Adipocyte (in vitro differentiated cells): ENCODE data around the gene DNAAF5.

Experiments
- DNase-seq: peaks from one replicate; pipeline ENCODE4 v3.0.0-alpha.2; 2015; ENCODE audit warnings: low read depth
- H3K27me3 ChIP-seq: replicated peaks from 2 replicates; pipeline ENCODE4 v1.7.0; 2013; ENCODE audit warnings: mild to moderate bottlenecking, low read length, moderate library complexity; ENCODE audit not compliant: control insufficient read depth, insufficient read depth
- H3K36me3 ChIP-seq: 2 replicates; pipeline ENCODE4 v1.7.0; 2013; ENCODE audit warnings: low read length, mild to moderate bottlenecking, moderate library complexity; ENCODE audit not compliant: control insufficient read depth, insufficient read depth, severe bottlenecking
- H3K4me1 ChIP-seq: 2 replicates; pipeline ENCODE4 v1.7.0; 2013; ENCODE audit warnings: mild to moderate bottlenecking, low read length, moderate library complexity; ENCODE audit not compliant: control insufficient read depth, insufficient read depth
- H3K4me3 ChIP-seq: 2 replicates; pipeline ENCODE4 v1.7.0; 2013; ENCODE audit warnings: mild to moderate bottlenecking, low read length, moderate library complexity
- H3K9ac ChIP-seq: 2 replicates; pipeline ENCODE4 v1.7.0; 2013; ENCODE audit warnings: mild to moderate bottlenecking, low read length, moderate library complexity
- H3K9me3 ChIP-seq: 2 replicates; pipeline ENCODE4 v1.7.0; 2013; ENCODE audit warnings: mild to moderate bottlenecking, low read length, moderate library complexity; ENCODE audit not compliant: control insufficient read depth

The DNAAF5 gene

DNA sequence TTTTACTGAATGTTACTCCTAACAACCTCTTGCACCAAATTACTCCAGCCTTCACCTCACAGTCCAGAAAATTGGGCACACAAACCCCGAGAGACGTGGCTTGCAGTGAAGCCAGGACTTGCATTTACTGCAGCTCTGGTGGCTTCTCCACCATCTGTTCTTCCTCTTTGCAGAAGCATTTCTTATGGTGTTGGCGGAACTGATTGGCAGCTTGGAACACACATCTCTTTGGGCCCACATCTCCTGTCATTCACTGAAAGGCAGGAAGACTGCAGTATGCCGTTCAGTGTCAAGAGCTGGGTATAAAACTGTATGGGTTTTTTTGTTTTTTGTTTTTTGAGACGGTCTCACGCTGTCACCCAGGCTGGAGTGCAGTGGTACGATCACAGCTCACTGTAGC, 38.9 kb downstream of the DNAAF5 start:
- peaks cover 33% of the 10 kb centered on the region for H3K36me3 ChIP-seq
- H3K4me1 ChIP-seq: peaks cover 12% of the 10 kb centered on the region

DNA sequence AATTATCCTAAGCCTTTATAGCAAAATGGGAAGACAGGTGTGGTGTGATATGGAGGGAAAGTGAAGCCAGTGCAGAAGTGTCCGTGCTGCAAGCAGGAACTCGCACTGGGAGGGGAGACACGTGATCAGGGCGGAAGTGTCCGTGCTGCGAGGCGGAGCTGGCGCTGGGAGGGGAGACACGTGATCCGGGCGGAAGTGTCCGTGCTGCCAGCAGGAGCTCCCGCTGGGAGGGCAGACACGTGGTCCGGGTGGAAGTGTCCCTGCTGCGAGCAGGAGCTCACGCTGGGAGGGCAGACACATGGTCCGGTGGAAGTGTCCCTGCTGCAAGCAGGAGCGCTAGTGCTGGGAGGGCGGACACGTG, 41.1 kb downstream of the DNAAF5 start:
- H3K9ac ChIP-seq: peak overlapping the region; percentile 50
- H3K4me3 ChIP-seq: peak overlapping the region; percentile 71
- peaks cover 28% of the 10 kb centered on the region for H3K36me3 ChIP-seq
- no peak for DNase-seq
- H3K4me1 ChIP-seq: peaks cover 20% of the 10 kb centered on the region
- no peaks in the 10 kb centered on the region for H3K27me3 ChIP-seq
- H3K9me3 ChIP-seq: no peaks in the 10 kb centered on the region

More for the DNA sequence above, 38.9 kb downstream of the DNAAF5 start:
- no peak for DNase-seq
- no peak overlapping the region for H3K4me3 ChIP-seq
- H3K27me3 ChIP-seq: no peaks in the 10 kb centered on the region
- no peak overlapping the region for H3K9ac ChIP-seq
- no peaks in the 10 kb centered on the region for H3K9me3 ChIP-seq

DNA sequence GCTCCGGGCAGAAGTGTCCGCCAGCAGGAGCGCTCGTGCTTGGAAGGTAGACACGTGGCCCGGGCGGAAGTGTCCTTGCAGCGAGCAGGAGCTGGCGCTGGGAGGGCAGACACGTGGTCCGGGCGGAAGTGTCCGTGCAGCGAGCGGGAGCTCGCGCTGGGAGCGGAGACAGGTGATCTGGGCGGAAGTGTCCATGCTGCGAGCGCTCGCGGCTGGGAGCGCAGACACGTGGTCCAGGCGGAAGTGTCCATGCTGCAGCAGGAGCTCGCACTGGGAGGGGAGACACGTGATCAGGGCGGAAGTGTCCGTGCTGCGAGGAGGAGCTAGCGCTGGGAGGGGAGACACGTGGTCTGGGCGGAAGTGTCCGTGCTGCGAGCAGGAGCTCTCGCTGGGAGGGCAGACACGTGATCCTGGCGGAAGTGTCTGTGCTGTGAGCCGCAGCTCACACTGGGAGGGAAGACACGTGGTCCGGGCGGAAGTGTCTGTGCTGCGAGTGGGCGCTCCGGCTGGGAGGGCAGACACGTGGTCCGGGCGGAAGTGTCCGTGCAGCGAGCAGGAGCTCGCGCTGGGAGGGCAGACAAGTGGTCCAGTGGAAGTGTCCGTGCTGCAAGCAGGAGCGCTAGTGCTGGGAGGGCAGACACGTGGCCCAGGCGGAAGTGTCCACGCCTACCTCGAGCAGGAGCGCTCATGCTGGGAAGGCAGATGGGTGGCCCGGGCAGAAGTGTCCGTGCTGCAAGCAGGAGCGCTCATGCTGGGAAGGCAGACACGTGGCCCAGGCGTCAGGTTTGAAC, 41.6 kb downstream of the DNAAF5 start:
- H3K27me3 ChIP-seq: no peaks in the 10 kb centered on the region
- DNase-seq: no peak
- H3K9me3 ChIP-seq: no peaks in the 10 kb centered on the region
- peaks cover 20% of the 10 kb centered on the region for H3K4me1 ChIP-seq
- peak overlapping the region; percentile 71 for H3K4me3 ChIP-seq
- peak overlapping the region; percentile 65 for H3K9ac ChIP-seq
- peaks cover 30% of the 10 kb centered on the region for H3K36me3 ChIP-seq

DNA sequence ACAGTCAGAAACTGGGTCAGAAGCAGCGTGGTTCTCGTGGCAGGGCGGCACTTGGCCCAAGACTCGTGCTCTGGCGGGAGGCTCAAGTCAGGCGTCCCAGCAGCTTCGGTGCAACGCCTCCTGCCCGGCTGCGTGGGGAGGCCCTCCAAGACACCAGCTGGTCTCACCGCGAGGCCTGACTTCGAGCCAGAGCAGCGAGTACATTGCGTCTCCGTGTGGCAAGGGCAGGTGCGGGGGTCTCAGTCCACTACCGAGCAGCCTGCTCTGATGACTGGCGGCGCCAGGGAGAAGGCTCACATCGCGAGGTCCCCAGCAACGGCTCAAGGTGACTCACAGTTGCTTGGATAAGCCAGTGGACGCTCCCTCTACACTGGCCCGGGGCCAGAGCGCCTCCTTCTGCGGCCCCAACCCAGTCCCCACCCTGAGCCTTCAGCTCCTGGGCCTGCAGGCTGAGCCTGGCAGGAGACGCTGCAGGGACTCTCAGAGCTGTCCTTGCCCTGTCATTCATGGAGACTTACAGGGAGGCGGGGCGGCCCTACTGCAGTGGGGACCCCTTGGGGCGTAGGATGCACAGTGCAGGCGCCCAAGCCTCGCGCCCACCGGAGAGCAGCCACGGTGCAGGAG, 42.5 kb downstream of the DNAAF5 start:
- H3K36me3 ChIP-seq: peaks cover 28% of the 10 kb centered on the region

DNA sequence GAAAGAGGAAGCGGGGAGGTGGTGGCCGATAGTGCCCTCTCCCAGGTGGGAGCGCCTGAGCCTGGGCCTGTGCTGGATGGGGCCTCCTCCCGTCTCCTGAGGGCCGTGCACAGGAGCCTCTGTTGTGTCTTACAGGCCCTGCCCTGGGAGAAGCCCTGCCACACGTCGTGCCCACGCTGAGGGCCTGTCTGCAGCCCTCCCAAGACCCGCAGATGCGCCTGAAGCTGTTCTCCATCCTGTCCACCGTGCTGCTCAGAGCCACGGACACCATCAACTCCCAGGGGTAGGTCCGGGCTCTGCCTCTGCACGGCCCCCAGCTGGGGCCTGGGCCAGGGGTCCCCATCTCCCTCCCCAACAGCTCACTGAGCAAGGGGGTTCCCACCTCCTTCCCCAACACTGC, 43.8 kb downstream of the DNAAF5 start:
- no peaks in the 10 kb centered on the region for H3K27me3 ChIP-seq
- H3K9ac ChIP-seq: no peak overlapping the region
- no peak overlapping the region for H3K4me3 ChIP-seq
- H3K4me1 ChIP-seq: peaks cover 20% of the 10 kb centered on the region
- H3K9me3 ChIP-seq: no peaks in the 10 kb centered on the region
- H3K36me3 ChIP-seq: peaks cover 20% of the 10 kb centered on the region
- DNase-seq: no peak

More for the DNA sequence above, 42.5 kb downstream of the DNAAF5 start:
- peak overlapping the region; percentile 65 for H3K9ac ChIP-seq
- no peaks in the 10 kb centered on the region for H3K27me3 ChIP-seq
- H3K4me3 ChIP-seq: peak overlapping the region; percentile 71
- DNase-seq: no peak
- H3K9me3 ChIP-seq: no peaks in the 10 kb centered on the region
- peaks cover 20% of the 10 kb centered on the region for H3K4me1 ChIP-seq

DNA sequence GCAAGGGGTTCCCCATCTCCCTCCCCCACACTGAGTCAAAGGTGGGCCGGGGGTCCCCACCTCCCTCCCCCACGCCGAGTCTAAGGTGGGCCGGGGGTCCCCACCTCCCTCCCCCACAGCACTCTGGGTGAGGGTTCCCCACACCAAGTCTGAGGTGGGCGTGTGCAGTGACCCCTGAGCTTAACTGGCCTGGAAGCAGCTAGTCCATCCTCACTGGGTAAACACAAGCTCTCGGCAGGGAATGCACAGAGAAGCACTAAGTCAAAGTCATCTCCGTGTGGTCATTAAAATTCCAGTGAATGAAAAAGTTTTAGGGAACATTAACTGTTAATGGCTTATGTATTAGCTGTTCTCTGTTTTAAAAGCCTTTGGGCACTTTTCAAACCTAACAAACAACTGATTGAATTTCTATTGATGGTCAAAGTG, 44.3 kb downstream of the DNAAF5 start:
- peaks cover 20% of the 10 kb centered on the region for H3K36me3 ChIP-seq
- no peaks in the 10 kb centered on the region for H3K27me3 ChIP-seq
- H3K9ac ChIP-seq: no peak overlapping the region
- no peak overlapping the region for H3K4me3 ChIP-seq
- DNase-seq: no peak
- H3K9me3 ChIP-seq: no peaks in the 10 kb centered on the region
- H3K4me1 ChIP-seq: peaks cover 20% of the 10 kb centered on the region

DNA sequence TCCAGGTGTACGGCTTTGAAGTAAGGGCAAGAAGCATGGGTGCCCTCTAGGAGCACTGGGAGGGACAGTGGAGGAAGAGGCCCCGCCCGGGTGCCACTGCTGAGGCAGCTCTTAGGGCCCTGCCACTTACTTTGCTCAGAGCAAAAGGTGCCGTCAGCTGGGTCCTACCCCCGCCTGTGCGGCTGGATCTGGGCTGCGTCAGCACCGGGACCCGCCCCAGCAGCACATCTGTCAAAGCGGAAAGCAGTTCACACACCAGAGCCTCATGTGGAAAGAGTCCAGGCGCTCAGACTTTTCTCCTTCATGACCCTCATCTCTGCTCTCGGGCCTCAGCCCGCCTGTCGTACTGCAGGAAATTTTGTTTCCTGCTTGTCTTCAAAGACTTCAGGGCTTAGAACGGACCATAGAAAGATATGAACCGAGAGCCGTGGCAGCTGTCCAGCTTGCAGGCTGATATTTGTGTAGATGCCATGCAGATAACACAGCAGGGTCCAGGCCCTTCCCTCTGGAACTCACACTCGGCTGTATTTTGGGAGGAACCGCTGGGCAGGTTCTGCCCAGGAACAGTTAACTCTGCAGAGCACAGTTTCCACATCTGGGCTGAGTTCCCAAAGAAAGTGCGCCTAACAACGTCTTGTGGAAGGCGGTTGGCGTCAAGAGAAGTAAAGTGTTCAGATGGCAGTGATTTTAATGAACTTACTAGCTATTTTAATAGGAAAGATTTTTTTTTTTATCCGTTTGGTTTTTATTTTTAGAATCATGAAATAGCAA, 44.9 kb downstream of the DNAAF5 start:
- H3K36me3 ChIP-seq: peaks cover 19% of the 10 kb centered on the region
- H3K4me3 ChIP-seq: no peak overlapping the region
- no peaks in the 10 kb centered on the region for H3K9me3 ChIP-seq
- no peaks in the 10 kb centered on the region for H3K27me3 ChIP-seq
- H3K9ac ChIP-seq: no peak overlapping the region
- DNase-seq: no peak
- peaks cover 20% of the 10 kb centered on the region for H3K4me1 ChIP-seq

DNA sequence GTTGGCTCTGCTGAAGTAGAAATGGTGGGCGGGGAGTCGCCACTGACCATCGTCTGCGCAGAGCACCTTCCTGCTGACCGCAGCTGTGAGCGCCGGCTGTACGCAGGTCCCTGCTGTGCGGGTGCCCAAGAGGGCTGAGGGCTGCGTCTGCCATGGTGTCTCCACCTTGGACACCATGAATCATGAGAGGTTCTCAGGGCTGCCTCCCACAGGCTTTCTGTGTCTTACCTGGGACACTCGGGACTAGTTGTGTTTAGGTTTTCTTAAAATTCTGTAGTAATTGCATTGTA, 45.5 kb downstream of the DNAAF5 start:
- Histone ChIP-seq H3K27me3 (no peaks in the 10 kb centered on the region), H3K36me3 (peaks cover 15% of the 10 kb centered on the region)

DNA sequence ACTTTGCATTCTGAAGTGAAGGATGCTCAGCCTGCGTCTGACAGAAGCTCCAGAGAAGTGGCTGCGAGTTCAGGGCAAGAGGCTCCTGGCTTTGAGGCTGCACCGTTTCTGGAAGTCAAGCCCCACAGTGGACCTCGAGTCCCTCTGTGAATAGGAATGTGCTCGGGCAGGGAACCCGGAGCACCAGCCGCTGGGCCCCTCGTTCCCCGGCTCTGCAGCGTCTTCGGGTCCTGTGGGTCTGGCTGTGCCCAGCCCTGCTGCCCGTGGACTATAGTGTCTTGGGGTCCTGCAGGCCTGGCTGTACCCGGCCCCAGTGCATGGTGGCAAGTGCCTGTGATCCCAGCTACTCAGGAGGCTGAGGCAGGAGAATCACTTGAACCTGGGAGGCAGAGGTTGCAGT, 45.9 kb downstream of the DNAAF5 start:
- Histone ChIP-seq H3K4me1 (peaks cover 20% of the 10 kb centered on the region), H3K36me3 (peaks cover 15% of the 10 kb centered on the region)

More for the DNA sequence above, 45.5 kb downstream of the DNAAF5 start:
- no peak overlapping the region for H3K9ac ChIP-seq
- no peaks in the 10 kb centered on the region for H3K9me3 ChIP-seq
- H3K4me1 ChIP-seq: peaks cover 20% of the 10 kb centered on the region
- no peak overlapping the region for H3K4me3 ChIP-seq
- DNase-seq: no peak

DNA sequence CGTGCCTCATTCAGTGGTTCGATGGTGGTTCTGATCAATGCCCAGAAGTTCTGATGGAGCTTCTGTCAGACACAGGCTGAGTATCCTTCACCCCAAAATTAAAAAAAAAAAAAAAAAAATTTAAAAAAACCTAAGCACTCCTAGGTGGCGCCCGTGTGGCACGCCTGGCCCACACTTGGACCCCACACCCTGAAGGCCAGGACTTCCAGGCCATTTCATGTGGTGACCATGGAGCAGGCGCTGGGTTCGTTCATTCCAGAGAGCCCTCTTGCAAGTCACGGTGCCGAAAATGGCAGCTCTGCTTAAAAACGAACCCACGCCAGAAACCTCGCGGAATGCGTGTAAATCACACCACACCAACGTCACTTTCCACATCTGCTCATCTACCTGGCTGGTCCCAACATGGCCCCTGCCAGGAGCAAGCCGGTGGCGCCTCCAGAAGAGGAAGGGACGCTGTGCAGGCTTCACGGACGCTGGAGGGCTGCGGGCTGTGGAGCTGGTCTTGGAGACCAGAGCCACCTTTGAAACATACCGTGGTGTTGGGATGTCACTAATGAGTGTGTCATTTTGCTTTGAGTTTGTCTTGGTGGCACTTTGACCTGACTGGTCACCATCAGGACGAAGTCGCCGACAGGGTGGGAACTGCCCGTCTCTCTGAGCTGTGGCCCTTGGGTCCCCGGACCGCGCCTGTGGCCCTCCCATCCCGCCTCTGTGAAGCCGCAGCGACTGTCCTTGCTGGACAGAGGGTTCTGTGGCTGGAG, 46.5 kb downstream of the DNAAF5 start:
- no peaks in the 10 kb centered on the region for H3K27me3 ChIP-seq
- no peak overlapping the region for H3K9ac ChIP-seq
- no peaks in the 10 kb centered on the region for H3K9me3 ChIP-seq
- H3K4me1 ChIP-seq: peaks cover 20% of the 10 kb centered on the region
- H3K4me3 ChIP-seq: no peak overlapping the region
- DNase-seq: no peak
- H3K36me3 ChIP-seq: peaks cover 17% of the 10 kb centered on the region

More for the DNA sequence above, 45.9 kb downstream of the DNAAF5 start:
- DNase-seq: no peak
- Histone ChIP-seq H3K9ac (no peak overlapping the region), H3K27me3 (no peaks in the 10 kb centered on the region), H3K4me3 (no peak overlapping the region), H3K9me3 (no peaks in the 10 kb centered on the region)

DNA sequence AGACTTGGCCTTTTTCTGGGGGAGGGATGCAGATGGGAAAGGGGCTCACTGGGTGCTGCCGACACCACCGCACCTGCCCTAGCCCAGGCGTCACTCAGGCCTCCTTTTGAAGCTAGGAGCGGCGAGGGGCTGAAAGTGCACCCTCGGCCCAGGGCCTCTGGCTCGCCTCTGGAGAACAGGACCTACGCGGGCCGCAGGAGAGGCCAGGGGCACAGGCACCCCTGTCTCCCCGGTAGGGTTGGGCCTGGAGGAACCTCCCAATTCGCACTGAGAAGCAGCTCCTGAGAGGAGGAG, 47.1 kb downstream of the DNAAF5 start:
- no peak overlapping the region for H3K9ac ChIP-seq
- no peaks in the 10 kb centered on the region for H3K27me3 ChIP-seq
- H3K36me3 ChIP-seq: peaks cover 21% of the 10 kb centered on the region
- no peaks in the 10 kb centered on the region for H3K9me3 ChIP-seq
- H3K4me3 ChIP-seq: no peak overlapping the region
- no peak for DNase-seq
- peaks cover 16% of the 10 kb centered on the region for H3K4me1 ChIP-seq
